Psoas muscle (tissue), 8 donors: ENCODE data around the gene PARP8. TPM values are rescaled to one million over a fixed set of nuclear protein-coding genes. Genes with fewer than 3 reads are reported as not detected.

Source experiments
- ATAC-seq, 4 donors: fragments of 200-7000 bp; cut with Tn5 transposase; one replicate each; pipeline ENCODE4 v1.9.1; 2020; ENCODE audit warnings: moderate library complexity in 3 of 4, mild to moderate bottlenecking in 2 of 4
- DNase-seq, 2 donors: peaks; one replicate each; pipeline ENCODE4 v3.0.0-alpha.2; 2020
- H3K27ac ChIP-seq: fragments of 200-600 bp; one replicate; pipeline ENCODE4 v1.8.0; 2022
- H3K27me3 ChIP-seq, 3 donors: fragments of 200-600 bp in 1 of 3; one replicate each; pipeline versions ENCODE4 v1.6.1 to v1.8.0; 2013 to 2022; ENCODE audit warnings: low read length in 2 of 3, mild to moderate bottlenecking in 2 of 3, moderate library complexity in 1 of 3; ENCODE audit not compliant: insufficient read depth in 3 of 3
- H3K36me3 ChIP-seq, 2 donors: fragments of 200-600 bp in 1 of 2; one replicate each; pipeline versions ENCODE4 v1.6.1 to v1.8.0; 2013 to 2022; ENCODE audit warnings: low read depth in 1 of 2, mild to moderate bottlenecking in 1 of 2, moderate library complexity in 1 of 2; ENCODE audit not compliant: insufficient read depth in 1 of 2
- H3K4me1 ChIP-seq: fragments of 200-600 bp; one replicate; pipeline ENCODE4 v1.8.0; 2022
- H3K4me3 ChIP-seq: fragments of 200-600 bp; one replicate; pipeline ENCODE4 v1.8.0; 2022; ENCODE audit warnings: mild to moderate bottlenecking
- H3K9me3 ChIP-seq: fragments of 200-600 bp; one replicate; pipeline ENCODE4 v1.8.0; 2022
- CTCF ChIP-seq: fragments of 200-600 bp; IDR thresholded peaks from one replicate; pipeline ENCODE4 v1.8.0; 2022; ENCODE audit warnings: antibody characterized with exemption
- WGBS, 3 donors: extraction: QIAGEN DNeasy Blood & Tissue Kit; methylation state at CpG; one replicate each; pipeline versions ENCODE4 v1.1.6 to v1.1.7; 2013; 5-methylcytosine and 5-hydroxymethylcytosine counted together
- intact Hi-C, 2 donors: fragments of 100-400 bp; cut with DNase I; formaldehyde crosslinking; loops; one replicate each; pipeline versions ENCODE4 v1.11.0 to v1.14.2; 2022
- polyA plus RNA-seq, 3 donors: library from polyadenylated mRNA; stranded (reverse); fragments of 200-250 nt; gene quantifications; one replicate each; pipeline ENCODE4 v1.2.3, GENCODE V29; 2013
- total RNA-seq, 4 donors: library from RNA; stranded (reverse); fragmentation: NEBNext Ultra II Directional in 2 of 4; extraction: Animal tissue kit (Norgen Biotek cat#: 25700) in 2 of 4; gene quantifications; one replicate each; pipeline versions ENCODE4 v1.2.1 to v1.2.4, GENCODE V29; 2021 to 2023
- donor health status: healthy with polysubstance abuse.
- donor health status: DM: no; HTN: no; CAD: no; lungs with moderate emphysema.
- donor health status: Bipolar disorder and iron deficiency.
- donor health status: healthy.
- donor health status: DM: yes; HTN: yes; CAD: no.
- donor health status: DM: no; HTN: no; CAD: no.
- donor health status: DM: no; HTN: no; CAD: no.
- donor health status: DM: yes; HTN: yes; CAD: no.

Gene PARP8
- total and polyA plus RNA-seq, 7 donors, result 0.52 to 4.7 (median 1.5) TPM

GRCh38 chr5:50839472-50839871 lies 173.0 kb downstream of the PARP8 start:
- H3K27ac ChIP-seq, result no peak overlapping the region
- no peaks in the 10 kb centered on the region for H3K4me1 ChIP-seq
- TF ChIP-seq CTCF, result no peak
- no peak overlapping the region for H3K4me3 ChIP-seq
- H3K36me3 ChIP-seq, result no peaks in the 10 kb centered on the region
- DNase-seq, result no peak
- no peaks in the 10 kb centered on the region for H3K9me3 ChIP-seq
- no peaks in the 10 kb centered on the region for H3K27me3 ChIP-seq
- intact Hi-C loops, result no loop called here
- ATAC-seq, result no peak

GRCh38 chr5:50843091-50843490 lies 176.7 kb downstream of the PARP8 start:
- Histone ChIP-seq H3K36me3 (no peaks in the 10 kb centered on the region), H3K4me1 (no peaks in the 10 kb centered on the region), H3K27me3 (no peaks in the 10 kb centered on the region), H3K27ac (no peak overlapping the region), H3K9me3 (no peaks in the 10 kb centered on the region), H3K4me3 (no peak overlapping the region)
- DNase-seq (no peak), ATAC-seq (no peak)
- TF ChIP-seq CTCF, result no peak
- intact Hi-C loops, result no loop called here

- no peak overlapping the region for H3K4me3 ChIP-seq
- DNase-seq, result no peak
- no peaks in the 10 kb centered on the region for H3K9me3 ChIP-seq
- no peaks in the 10 kb centered on the region for H3K36me3 ChIP-seq
- ATAC-seq, result no peak
- intact Hi-C loops, result no loop called here
- no peaks in the 10 kb centered on the region for H3K27me3 ChIP-seq
- TF ChIP-seq CTCF, result no peak
- H3K27ac ChIP-seq, result no peak overlapping the region
- no peaks in the 10 kb centered on the region for H3K4me1 ChIP-seq
- WGBS, 3 donors, result 86 to 96% (median 92%) methylated on average over 2 of the region's 2 CpGs
These were observed 179.8 kb downstream of the PARP8 start for GRCh38 chr5:50846261-50846660.

- Histone ChIP-seq H3K27ac (no peak overlapping the region), H3K27me3 (no peaks in the 10 kb centered on the region), H3K4me1 (no peaks in the 10 kb centered on the region), H3K9me3 (no peaks in the 10 kb centered on the region), H3K36me3 (no peaks in the 10 kb centered on the region), H3K4me3 (no peak overlapping the region)
- 89 to 94% (median 91%) methylated on average over 3 of the region's 3 CpGs for WGBS, 3 donors
- DNase-seq (no peak), ATAC-seq (no peak)
- intact Hi-C loops, result no loop called here
- TF ChIP-seq CTCF, result no peak
These were observed 183.1 kb downstream of the PARP8 start for GRCh38 chr5:50849554-50849953.

- 70 to 79% (median 73%) methylated on average over 4 of the region's 4 CpGs for WGBS, 3 donors
- no peaks in the 10 kb centered on the region for H3K36me3 ChIP-seq
- DNase-seq, result peak in 1 of 2 donors; percentile 10
- no peak for TF ChIP-seq CTCF
- H3K4me3 ChIP-seq, result no peak overlapping the region
- no peaks in the 10 kb centered on the region for H3K4me1 ChIP-seq
- H3K27me3 ChIP-seq, result no peaks in the 10 kb centered on the region
- no peak for ATAC-seq
- H3K27ac ChIP-seq, result no peak overlapping the region
- intact Hi-C loops, result no loop called here
- H3K9me3 ChIP-seq, result no peaks in the 10 kb centered on the region
These were observed 186.7 kb downstream of the PARP8 start for GRCh38 chr5:50853151-50853550.
